Upper lobe of left lung (tissue), 4 donors: Measurements from ENCODE around the gene IGF2BP1.
"Not testable (repeated sequence)": the region's sequence is repeated elsewhere in the genome, so short reads cannot be mapped to it uniquely, and the experiment has no call there.

ENCODE experiments used
- CTCF ChIP-seq, 6 experiments: fragments of 450-650 bp in 4 of 6; fragments of 200-600 bp in 2 of 6; sonication (generic) in 2 of 6; IDR thresholded peaks; one replicate each; pipeline ENCODE4 v1.5.1; 2016 to 2019; ENCODE audit warnings: antibody characterized with exemption in 6 of 6
- POLR2AphosphoS5 ChIP-seq, 2 donors: sonication (generic); formaldehyde crosslinking; IDR thresholded peaks; one replicate each; pipeline ENCODE4 v1.5.1; 2017; ENCODE audit warnings: antibody characterized with exemption in 2 of 2

GRCh38 chr17:49008908-49009307 is 11.7 kb downstream of the IGF2BP1 start:
- TF ChIP-seq CTCF, POLR2AphosphoS5 (IDR thresholded peaks at IDR 0.05): not testable (repeated sequence)
